CD4-positive, alpha-beta T cell treated with Interleukin-4 for 4 hours (primary cell): Measurements from ENCODE around the gene SERPINA10.

Source experiments
- DNase-seq: peaks from one replicate; pipeline ENCODE4 v3.0.0-alpha.2; 2020

SERPINA10 gene, protein sequence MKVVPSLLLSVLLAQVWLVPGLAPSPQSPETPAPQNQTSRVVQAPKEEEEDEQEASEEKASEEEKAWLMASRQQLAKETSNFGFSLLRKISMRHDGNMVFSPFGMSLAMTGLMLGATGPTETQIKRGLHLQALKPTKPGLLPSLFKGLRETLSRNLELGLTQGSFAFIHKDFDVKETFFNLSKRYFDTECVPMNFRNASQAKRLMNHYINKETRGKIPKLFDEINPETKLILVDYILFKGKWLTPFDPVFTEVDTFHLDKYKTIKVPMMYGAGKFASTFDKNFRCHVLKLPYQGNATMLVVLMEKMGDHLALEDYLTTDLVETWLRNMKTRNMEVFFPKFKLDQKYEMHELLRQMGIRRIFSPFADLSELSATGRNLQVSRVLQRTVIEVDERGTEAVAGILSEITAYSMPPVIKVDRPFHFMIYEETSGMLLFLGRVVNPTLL

DNA sequence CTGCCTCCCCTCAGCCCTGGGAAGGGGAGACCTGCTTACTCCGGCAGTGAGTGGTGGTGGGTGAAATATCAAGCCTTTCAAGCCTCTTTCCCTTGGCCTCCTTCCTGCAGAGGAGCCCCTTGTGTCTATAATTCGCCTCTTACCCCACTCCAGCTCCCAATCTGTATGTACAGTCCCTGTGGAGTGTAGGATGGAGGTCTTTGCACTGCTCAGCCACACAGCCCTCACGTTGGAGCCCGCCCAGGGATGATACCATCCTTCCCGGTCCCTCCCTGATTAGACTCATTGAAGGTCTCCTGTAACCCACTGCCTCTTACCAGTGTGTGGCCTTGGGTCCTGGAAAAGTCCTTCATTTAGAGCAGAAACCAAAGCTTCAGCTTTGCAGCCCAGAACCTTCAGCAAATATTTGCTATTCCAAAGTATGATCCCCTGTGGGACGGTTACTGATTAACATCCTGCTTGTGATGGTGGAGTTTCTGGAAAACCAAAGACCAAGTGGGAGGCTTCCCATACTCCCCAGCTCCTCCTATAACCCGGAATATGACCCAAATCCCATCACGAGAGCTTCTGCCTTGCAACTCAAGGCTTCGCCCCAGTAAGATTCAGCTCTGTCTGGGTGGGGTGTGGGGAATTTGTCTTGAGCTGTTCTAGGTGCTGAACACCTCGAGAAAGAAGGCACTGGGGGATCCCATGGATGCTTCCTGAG, at the start of gene SERPINA10:
TSS of gene SERPINA10 (minus strand) at position 397 of the 706 bp plus-strand sequence. CDS start 2,675 bp downstream, outside the sequence.
- no peak for DNase-seq

- DNase-seq = peak; percentile 20
These were observed 49.4 kb upstream of the SERPINA10 start for GRCh38 chr14:94342334-94342934.

DNA sequence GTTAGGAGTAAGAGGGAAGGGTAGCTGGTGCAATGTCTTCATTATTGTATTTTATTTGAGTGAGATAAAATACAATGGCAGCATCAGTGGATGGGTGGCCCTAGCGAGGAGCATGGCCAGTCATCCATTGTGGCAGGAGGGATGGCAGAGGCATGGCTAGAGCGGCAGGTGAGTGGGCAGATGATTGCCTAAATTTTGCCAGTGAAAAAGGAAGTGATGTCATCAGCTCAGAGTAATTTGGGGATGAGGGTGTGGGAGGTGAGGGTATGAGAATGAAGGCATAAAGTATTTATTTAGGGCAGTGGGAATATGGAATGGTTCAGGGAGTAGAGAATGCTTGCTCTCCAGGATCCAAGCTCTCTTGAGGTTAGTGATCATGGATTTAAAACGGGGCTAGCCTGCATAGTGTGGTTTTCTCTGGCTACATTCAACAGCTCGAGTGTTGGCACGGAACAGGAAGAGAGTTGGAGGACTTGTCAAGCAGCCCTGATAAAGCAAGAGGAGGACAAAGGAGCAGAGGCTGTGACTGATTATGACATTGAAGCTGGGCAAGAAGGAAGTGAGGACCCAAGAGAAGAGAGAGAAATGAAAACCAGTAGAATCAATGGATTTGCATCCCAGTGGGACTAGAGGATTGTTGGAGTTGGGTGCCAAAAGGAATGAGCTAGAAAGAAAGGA, 48.7 kb upstream of the SERPINA10 start:
- DNase-seq = no peak

- DNase-seq = no peak
These were observed 47.5 kb upstream of the SERPINA10 start for GRCh38 chr14:94340533-94340932.

DNA sequence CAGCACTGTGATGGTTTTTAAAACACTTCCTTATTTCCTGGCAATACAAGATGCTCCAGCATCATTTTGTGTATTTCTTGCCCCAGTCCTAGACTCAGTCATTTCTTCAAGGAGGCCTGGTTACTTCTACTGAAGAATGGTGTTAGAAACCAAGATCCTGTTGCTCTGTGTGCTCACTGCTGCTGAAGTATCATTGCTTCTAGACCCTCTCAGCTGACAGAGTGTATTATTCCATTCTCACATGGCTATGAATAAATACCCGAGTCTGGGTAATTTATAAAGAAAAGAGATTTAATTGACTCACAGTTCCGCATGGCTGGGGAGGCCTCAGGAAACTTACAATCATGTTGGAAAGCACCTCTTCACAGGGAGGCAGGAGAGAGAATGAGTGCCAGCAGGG, 45.0 kb upstream of the SERPINA10 start:
- no peak for DNase-seq

DNA sequence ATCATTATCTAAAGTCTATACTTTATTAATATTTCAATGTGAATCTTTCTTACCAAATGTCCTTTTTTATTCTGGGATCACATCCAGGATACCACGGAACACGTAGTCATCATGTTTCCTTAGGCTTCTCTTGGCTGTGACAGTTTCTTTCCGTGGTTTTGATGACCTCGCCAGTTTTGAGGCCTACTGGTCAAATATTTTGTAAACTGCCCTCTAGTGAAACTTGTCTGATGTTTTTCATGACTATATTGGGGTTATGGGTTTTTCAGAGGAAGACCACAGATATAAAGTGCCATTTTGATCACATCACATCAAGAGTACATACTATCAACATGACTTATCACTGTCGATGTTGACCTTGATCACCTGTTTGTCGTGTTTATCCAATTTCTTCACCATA, 44.2 kb upstream of the SERPINA10 start:
- no peak for DNase-seq

DNA sequence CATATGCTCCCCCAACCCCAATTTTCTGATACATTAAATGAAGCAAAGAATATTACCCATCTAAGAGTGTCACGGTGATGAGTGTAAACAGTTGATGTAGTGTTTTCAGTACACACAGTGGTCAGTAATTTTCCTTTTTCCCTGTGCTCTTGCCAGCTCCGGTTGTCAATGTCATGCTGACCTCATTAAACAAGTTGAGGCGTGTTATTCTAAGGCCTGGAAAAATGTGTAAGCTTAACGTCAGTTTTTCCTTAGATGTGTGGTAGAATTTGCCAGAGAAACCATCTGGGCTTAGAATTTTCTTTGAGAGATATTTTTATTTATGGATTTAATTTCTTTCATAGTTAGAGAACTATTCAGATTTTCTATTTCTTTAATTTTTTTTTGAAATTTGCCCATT, 41.8 kb upstream of the SERPINA10 start:
- no peak for DNase-seq

- no peak for DNase-seq
These were observed 39.5 kb upstream of the SERPINA10 start for GRCh38 chr14:94332587-94332986.

- DNase-seq = no peak
These were observed 39.1 kb upstream of the SERPINA10 start for GRCh38 chr14:94332063-94332583.

GRCh38 chr14:94331462-94331861, 38.4 kb upstream of the SERPINA10 start:
- no peak for DNase-seq

DNA sequence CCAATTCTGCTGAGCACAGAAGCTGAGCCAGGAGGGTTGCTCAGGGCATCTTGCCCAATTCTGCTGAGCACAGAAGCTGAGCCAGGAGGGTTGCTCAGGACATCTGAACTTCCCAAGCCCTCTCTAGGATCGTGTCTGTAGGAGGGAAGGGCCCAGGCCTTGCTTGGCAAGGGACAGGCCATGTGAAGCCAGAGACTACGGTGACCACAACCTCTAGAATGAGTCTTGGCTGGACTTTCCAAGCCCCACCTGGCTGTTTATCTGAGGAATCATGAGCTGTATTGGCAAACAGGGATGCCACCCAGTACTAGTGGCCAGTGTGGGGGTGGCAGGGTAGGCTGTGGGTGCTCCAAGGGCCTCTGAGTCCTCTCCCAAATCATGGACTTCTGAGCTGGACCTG, 37.8 kb upstream of the SERPINA10 start:
- no peak for DNase-seq

- no peak for DNase-seq
These were observed 37.4 kb upstream of the SERPINA10 start for GRCh38 chr14:94330432-94330831.

DNA sequence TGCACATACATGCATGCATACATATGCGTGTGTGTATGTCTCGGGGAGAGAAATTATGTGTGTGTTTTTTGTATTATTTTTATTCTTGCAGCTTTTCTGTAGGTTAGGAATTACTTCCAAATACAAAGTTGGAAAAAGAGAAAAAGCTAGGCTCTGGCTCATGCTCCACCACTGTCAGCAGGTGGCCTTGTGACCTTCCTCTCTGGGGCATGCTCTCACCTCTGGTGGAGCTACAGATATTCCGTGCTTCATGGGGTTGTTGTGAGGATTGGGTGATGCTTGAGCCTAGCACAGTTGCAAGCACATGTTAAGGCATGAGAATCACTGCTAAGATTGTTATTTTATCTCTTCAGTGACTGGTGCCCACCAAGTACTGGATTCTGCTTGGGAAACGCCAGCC, 36.8 kb upstream of the SERPINA10 start:
- no peak for DNase-seq

- DNase-seq = no peak
These were observed 35.1 kb upstream of the SERPINA10 start for GRCh38 chr14:94328196-94328595.

DNA sequence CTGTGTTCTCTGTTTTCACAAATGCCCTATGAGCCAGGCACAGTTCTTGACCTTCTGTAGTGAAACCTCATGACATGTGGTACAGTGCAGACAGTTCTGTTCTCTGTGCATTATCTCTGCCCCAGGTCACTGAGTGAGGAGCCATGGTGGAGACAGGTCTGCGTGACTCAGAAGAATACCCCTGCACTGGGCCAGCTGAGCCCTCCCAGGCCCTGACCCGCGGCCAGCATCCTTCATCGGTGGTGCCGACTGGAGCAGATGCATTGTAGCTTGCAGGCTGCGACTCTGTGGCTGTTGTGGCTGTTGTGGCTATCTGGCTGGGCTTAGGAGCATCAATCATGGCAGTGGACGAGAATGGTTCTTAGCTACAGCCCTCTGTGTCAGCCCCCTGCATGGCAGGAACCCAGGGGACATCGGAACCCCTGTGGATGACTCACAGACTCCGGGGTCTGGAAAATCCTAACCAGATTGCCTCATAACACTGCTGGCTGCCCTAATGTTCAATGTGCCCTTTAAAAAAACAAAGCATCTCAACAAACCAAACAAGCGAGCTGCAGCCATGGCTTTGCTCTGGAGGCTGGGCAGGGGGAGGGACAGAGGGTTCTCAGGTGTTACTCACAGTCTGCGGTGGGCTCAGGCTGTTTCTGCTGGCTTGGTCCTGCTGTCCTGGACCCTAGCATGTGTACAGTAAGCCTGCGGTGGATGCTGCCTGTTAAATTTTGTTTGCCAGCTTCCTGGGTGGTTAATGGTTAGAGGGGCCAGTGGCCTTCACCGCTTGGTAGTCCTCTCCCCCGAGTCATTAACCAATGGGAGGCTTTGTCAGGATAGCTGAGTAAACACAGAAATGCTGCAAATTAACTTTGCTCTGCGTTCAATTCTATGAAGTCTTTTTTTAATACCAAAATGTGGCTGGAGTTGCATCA, 29.8 kb upstream of the SERPINA10 start, which contains the start of gene SERPINA6:
TSS of gene SERPINA6 (minus strand) at position 689 of the 923 bp plus-strand sequence. CDS start 8,688 bp downstream, outside the sequence.
- DNase-seq = no peak

- no peak for DNase-seq
These were observed 28.6 kb upstream of the SERPINA10 start for GRCh38 chr14:94321421-94322271.

DNA sequence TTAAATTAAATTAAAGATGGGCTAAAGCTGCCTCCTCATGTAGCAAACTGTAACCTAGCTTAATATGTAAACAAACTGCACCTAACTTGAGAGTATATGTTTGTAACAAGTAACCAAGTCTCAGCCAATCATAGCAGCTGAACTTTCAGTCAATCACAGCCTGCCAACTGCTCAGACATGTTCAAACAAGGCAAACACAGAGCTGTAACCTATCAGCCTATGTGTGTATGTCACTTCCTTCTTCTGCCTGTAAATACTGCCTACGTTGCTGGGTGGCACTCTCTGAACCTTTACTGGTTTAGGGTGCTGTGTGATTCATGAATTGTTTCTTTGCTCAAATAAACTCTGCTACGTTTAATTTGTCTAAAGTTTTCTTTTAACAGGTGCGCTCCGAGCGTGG, 27.2 kb upstream of the SERPINA10 start:
- no peak for DNase-seq

DNA sequence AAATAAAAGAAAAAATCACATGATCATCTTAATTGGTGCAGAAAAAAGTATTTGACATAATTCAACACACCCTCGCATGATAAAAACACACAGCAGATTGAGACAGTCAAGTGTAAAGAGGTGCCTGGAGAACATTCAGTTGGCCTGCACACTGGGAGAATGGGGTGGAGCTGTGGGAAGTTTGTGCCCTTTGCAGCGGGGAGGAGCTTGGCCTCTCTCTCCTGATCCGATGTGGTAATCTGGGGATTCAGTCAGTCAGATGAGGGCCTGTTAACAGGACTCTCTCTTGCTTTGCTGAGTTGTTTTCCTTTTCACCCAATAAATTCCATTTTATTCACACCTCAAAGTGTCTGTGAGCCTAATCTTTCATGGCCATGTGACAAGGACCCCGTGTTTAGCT, 24.2 kb upstream of the SERPINA10 start:
- no peak for DNase-seq

DNA sequence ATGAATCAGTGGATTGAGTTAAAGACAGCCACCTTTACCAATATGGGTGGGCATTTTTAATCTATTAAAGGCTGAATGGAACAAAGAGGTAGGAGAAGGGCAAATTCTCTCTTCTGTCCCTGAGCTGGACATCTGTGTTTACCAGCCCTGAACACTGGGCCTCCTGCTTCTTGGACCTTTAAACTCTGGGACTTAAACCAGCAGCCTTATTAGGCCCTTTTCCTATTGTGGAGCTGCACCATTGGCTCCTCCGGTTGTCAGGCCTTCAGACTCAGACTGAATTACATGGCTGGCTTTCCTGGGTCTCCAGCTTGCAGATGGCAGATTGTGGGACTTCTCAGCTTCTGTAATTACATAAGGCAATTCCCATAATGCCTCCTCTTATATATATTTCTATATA, 23.6 kb upstream of the SERPINA10 start:
- DNase-seq = no peak

- DNase-seq = no peak
These were observed 21.8 kb upstream of the SERPINA10 start for GRCh38 chr14:94314890-94315289.
